Hepatocyte (in vitro differentiated cells): Measurements from ENCODE around the gene VPS45.

ENCODE experiments used
- EZH2 ChIP-seq: fragments of 200-600 bp; sonication (generic); IDR thresholded peaks from 2 replicates; pipeline ENCODE4 v1.6.1; 2016; ENCODE audit warnings: antibody characterized with exemption, mild to moderate bottlenecking, borderline replicate concordance
- EZH2phosphoT487 ChIP-seq: fragments of 200-600 bp; sonication (generic); IDR thresholded peaks from one replicate; pipeline ENCODE4 v1.6.1; 2018; ENCODE audit warnings: antibody characterized with exemption, mild to moderate bottlenecking, low read depth, moderate library complexity; ENCODE audit not compliant: unreplicated experiment, severe bottlenecking
- TF ChIP-seq, protein P1 (sequence below): fragments of 200-600 bp; sonication (generic); IDR thresholded peaks from 2 replicates; pipeline ENCODE4 v1.5.1; 2016; ENCODE audit warnings: antibody characterized with exemption, mild to moderate bottlenecking; ENCODE audit not compliant: poor library complexity

DNA sequence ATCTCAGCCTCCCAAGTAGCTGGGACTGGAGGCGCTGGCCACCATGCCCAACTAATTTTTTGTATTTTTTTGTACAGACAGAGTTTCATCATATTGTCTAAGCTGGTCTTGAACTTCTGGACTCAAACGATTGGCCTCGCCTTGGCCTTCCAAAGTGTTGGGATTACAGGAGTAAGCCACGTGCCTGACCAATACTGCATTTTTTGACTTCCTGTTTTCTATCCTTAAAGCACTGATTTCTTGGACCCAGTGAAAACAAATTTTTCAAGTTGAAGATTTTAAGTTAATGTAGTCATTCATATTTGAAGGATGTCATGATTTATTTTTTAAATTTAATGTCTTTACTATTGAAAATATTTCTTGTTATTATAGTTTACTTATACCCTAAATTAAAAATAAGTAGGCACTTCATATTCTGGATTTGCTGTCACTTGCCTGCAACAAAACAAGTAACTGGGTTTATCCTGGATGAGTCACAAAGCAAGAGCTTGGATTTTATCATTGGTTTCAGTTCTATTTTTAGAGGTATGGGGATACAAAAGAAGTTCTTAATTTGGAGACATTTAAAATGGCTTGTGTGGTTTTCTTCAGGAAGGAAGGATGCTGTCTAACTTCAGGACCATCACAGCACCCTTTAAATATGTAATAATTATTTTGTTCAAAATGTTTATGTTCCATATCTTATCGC, 2.2 kb upstream of the VPS45 start:
- TF ChIP-seq EZH2 (no peak), EZH2phosphoT487 (no peak)
- TF ChIP-seq, protein P1, sequence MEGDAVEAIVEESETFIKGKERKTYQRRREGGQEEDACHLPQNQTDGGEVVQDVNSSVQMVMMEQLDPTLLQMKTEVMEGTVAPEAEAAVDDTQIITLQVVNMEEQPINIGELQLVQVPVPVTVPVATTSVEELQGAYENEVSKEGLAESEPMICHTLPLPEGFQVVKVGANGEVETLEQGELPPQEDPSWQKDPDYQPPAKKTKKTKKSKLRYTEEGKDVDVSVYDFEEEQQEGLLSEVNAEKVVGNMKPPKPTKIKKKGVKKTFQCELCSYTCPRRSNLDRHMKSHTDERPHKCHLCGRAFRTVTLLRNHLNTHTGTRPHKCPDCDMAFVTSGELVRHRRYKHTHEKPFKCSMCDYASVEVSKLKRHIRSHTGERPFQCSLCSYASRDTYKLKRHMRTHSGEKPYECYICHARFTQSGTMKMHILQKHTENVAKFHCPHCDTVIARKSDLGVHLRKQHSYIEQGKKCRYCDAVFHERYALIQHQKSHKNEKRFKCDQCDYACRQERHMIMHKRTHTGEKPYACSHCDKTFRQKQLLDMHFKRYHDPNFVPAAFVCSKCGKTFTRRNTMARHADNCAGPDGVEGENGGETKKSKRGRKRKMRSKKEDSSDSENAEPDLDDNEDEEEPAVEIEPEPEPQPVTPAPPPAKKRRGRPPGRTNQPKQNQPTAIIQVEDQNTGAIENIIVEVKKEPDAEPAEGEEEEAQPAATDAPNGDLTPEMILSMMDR = no peak
